ENCODE measurements around the gene MRPL14.

The MRPL14 gene

GRCh38 chr6:44064089-44064947 is 62.9 kb downstream of the MRPL14 start:
- no peak for DNase-seq

- DNase-seq: no peak
Measured at GRCh38 chr6:44063561-44064059, 63.6 kb downstream of the MRPL14 start.

All from COR-L47 (cell line).